ENCODE results near the gene HLCS.

DNA sequence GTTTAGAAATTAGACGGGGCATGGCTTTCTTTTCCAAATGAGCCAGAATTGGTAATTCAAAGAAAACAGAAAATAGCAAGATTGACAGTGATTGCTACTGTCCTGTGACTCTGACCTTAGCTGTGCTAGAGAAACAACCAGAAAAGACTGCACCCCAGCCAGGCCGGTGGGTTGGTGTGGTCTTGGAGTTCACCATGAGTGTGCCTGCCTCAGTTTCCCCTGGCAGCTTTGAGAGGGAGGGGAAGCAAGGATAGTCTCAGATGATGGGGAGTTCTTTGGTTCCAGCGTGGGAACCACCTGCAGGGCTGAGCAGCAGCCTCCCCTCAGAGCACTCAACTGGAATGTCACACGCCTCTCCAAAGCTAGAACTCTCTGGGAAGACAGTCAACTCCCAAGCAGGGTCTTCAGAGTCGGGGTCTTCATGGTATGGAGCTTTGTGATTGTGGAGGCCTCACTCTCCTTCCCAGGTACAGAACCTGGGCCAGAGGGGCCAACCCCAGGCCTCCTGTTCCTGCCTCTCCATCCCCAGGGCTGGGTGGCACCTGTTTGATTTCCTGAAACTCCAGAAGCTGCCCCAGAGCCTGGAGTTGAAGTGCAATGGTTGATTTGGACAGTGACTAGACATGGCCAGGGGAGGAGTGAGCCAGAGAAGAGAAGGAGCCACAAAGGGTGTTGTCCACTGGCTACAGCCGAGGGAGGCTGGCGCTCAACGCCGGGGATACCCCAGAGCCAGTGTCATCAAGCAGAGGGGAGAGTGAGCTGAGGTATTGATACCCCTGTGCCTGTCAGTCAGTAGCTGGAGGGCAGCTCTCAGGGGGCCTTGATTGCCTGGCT is 231.9 kb downstream of the HLCS start:
- TF ChIP-seq POLR2AphosphoS2 (IDR thresholded peaks at IDR 0.05; ENCODE audit: low read depth, low read length) (no peak), FOXM1 (IDR thresholded peaks at IDR 0.05; ENCODE audit: low read depth, low read length) (no peak), RFX5 (IDR thresholded peaks at IDR 0.05; ENCODE audit: low read depth, low read length) (no peak), SUZ12 (IDR thresholded peaks at IDR 0.05; ENCODE audit: unreplicated experiment) (no peak), POLR2A (IDR thresholded peaks at IDR 0.05; ENCODE audit: low read depth, low read length) (no peak), CHD4 (IDR thresholded peaks at IDR 0.05) (no peak), ETV6 (conservative IDR thresholded peaks at IDR 0.05 in 1 of 2, IDR thresholded peaks at IDR 0.05 in 1 of 2; ENCODE audit: borderline replicate concordance in 1 of 2, low read depth in 1 of 2) (no peak)
- TF ChIP-seq, protein P1, sequence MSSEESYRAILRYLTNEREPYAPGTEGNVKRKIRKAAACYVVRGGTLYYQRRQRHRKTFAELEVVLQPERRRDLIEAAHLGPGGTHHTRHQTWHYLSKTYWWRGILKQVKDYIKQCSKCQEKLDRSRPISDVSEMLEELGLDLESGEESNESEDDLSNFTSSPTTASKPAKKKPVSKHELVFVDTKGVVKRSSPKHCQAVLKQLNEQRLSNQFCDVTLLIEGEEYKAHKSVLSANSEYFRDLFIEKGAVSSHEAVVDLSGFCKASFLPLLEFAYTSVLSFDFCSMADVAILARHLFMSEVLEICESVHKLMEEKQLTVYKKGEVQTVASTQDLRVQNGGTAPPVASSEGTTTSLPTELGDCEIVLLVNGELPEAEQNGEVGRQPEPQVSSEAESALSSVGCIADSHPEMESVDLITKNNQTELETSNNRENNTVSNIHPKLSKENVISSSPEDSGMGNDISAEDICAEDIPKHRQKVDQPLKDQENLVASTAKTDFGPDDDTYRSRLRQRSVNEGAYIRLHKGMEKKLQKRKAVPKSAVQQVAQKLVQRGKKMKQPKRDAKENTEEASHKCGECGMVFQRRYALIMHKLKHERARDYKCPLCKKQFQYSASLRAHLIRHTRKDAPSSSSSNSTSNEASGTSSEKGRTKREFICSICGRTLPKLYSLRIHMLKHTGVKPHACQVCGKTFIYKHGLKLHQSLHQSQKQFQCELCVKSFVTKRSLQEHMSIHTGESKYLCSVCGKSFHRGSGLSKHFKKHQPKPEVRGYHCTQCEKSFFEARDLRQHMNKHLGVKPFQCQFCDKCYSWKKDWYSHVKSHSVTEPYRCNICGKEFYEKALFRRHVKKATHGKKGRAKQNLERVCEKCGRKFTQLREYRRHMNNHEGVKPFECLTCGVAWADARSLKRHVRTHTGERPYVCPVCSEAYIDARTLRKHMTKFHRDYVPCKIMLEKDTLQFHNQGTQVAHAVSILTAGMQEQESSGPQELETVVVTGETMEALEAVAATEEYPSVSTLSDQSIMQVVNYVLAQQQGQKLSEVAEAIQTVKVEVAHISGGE (CRISPR knock-in tag; IDR thresholded peaks at IDR 0.05), result no peak

Measured in GM12878 (cell line).